ENCODE measurements around the gene KIFAP3.

GRCh38 chr1:169995993-169996392 is 78.5 kb downstream of the KIFAP3 start:
- TF ChIP-seq YY1 (IDR thresholded peaks at IDR 0.05; ENCODE audit: insufficient read depth, insufficient read length): no peak
- no peak for TF ChIP-seq ZNF274 (IDR thresholded peaks at IDR 0.05; ENCODE audit: low read depth, low read length)

Measured in NT2/D1 (cell line).